Measurements from ENCODE around the gene OSBPL10. TPM values are rescaled to one million over a fixed set of nuclear protein-coding genes. Genes with fewer than 3 reads are reported as not detected.

The OSBPL10 gene
- total and polyA plus RNA-seq, 2 of the 4 experiments (the other 2 are of a cell fraction) = 9.5 to 10.1 TPM

GRCh38 chr3:31790193-31791089 lies 190.6 kb downstream of the OSBPL10 start:
- Histone ChIP-seq H3K4me2 (ENCODE audit: low read depth, low read length) (no peak overlapping the region), H3K18ac (ENCODE audit: low read depth, low read length) (no peak overlapping the region), H2AK5ac (ENCODE audit: low read depth, low read length) (no peak overlapping the region), H3K27me3 (ENCODE audit: control insufficient read depth, insufficient read depth, low read length) (no peaks in the 10 kb centered on the region), H3K9me3 (ENCODE audit: control insufficient read depth, insufficient read depth, low read length) (no peaks in the 10 kb centered on the region), H2BK120ac (ENCODE audit: low read depth, low read length) (no peak overlapping the region), H4K20me1 (ENCODE audit: insufficient read depth, low read length) (no peaks in the 10 kb centered on the region), H4K8ac (ENCODE audit: low read depth in 2 of 2, low read length in 2 of 2) (no peak overlapping the region), H3K4ac (ENCODE audit: low read depth, low read length) (no peak overlapping the region), H3K4me3 (ENCODE audit: insufficient read depth, low read depth, low read length) (no peak overlapping the region), H3K4me1 (ENCODE audit: control insufficient read depth, insufficient read depth, low read length) (no peaks in the 10 kb centered on the region), H3K23ac (ENCODE audit: low read depth, low read length) (no peak overlapping the region), H3K27ac (ENCODE audit: insufficient read depth, low read length) (no peak overlapping the region), H2BK5ac (ENCODE audit: low read depth, low read length, poor library complexity, severe bottlenecking) (no peak overlapping the region), H2AK9ac (replicated peaks; ENCODE audit: low read depth, low read length, poor library complexity) (no peak overlapping the region), H3K9ac (ENCODE audit: low read depth, low read length) (no peak overlapping the region), H3K56ac (ENCODE audit: extremely low read depth, insufficient read depth, low read length) (no peak overlapping the region), H3K79me1 (ENCODE audit: low read depth in 1 of 2, low read length in 2 of 2) (no peaks in the 10 kb centered on the region), H2BK15ac (ENCODE audit: low read depth, low read length) (no peak overlapping the region), H3K36me3 (ENCODE audit: control insufficient read depth, insufficient read depth, low read length) (no peaks in the 10 kb centered on the region), H3K14ac (replicated peaks; ENCODE audit: low read depth, low read length) (no peak overlapping the region), H4K91ac (ENCODE audit: insufficient read depth, low read depth, low read length) (no peak overlapping the region), H4K5ac (ENCODE audit: low read depth, low read length) (no peak overlapping the region), H2BK20ac (ENCODE audit: low read depth, low read length) (no peak overlapping the region), H2AFZ (replicated peaks; ENCODE audit: low read length, poor library complexity) (no peak overlapping the region), H3K9me1 (ENCODE audit: insufficient read depth, low read length) (no peaks in the 10 kb centered on the region)
- TF ChIP-seq RFX5 (IDR thresholded peaks at IDR 0.05; ENCODE audit: low read depth, low read length) = no peak
- TF ChIP-seq FOS (IDR thresholded peaks at IDR 0.05; ENCODE audit: low read depth, low read length) = no peak
- no peak for TF ChIP-seq CHD1 (IDR thresholded peaks at IDR 0.05; ENCODE audit: low read depth, low read length)
- TF ChIP-seq MXI1 (IDR thresholded peaks at IDR 0.05; ENCODE audit: borderline replicate concordance, low read depth, low read length) = no peak
- TF ChIP-seq MAFK (IDR thresholded peaks at IDR 0.05; ENCODE audit: low read depth, low read length) = no peak
- TF ChIP-seq POLR2A (IDR thresholded peaks at IDR 0.05; ENCODE audit: low read depth, low read length) = no peak
- TF ChIP-seq MAZ (IDR thresholded peaks at IDR 0.05; ENCODE audit: borderline replicate concordance, low read depth, low read length) = no peak
- TF ChIP-seq SMC3 (IDR thresholded peaks at IDR 0.05; ENCODE audit: low read depth, low read length) = no peak
- TF ChIP-seq CEBPB (IDR thresholded peaks at IDR 0.05; ENCODE audit: low read depth, low read length) = no peak
- TF ChIP-seq USF2 (IDR thresholded peaks at IDR 0.05; ENCODE audit: low read depth, low read length) = no peak
- TF ChIP-seq BHLHE40 (IDR thresholded peaks at IDR 0.05; ENCODE audit: low read depth, low read length) = no peak
- DNase-seq (no peak), ATAC-seq (ENCODE audit: low read depth) (no peak)
- ChIA-PET CTCF (no interaction called here), POLR2A (ENCODE audit: unreplicated experiment) (no interaction called here)
- in situ Hi-C loops (cut with MboI; ENCODE audit: low sequenced_read_pairs) = no loop called here
- WGBS, 2 experiments (ENCODE audit: extremely low coverage in 2 of 2, insufficient read length in 1 of 2) = 92% methylated on average over 2 of the region's 7 CpGs; no CpG with 5 or more reads in 1 of the 2 experiments
- no TSS peak for BruUV-seq (replicated peaks)
- intact Hi-C loops (cut with micrococcal nuclease) = no loop called here
- dilution Hi-C loops (cut with HindIII; ENCODE audit: low sequenced_read_pairs, unreplicated experiment) = no loop called here
